Activated CD4-positive, CD25-positive, alpha-beta regulatory T cell (primary cell): ENCODE results near the gene TRAF3.
A peak's percentile ranks its signal among the peaks of the same experiment; 100 is the strongest.
"Not testable (repeated sequence)": the region's sequence is repeated elsewhere in the genome, so short reads cannot be mapped to it uniquely, and the experiment has no call there.

Experiments used
- DNase-seq, 4 experiments: peaks; one replicate each; lab custom pipeline; 2025; lab: John Stamatoyannopoulos, UW

TRAF3 gene

GRCh38 chr14:102923925-102924486 is 146.8 kb downstream of the TRAF3 start:
- no peak for DNase-seq

- DNase-seq = no peak
Observed at GRCh38 chr14:102924632-102925588, 147.7 kb downstream of the TRAF3 start.

GRCh38 chr14:102925646-102926045 is 148.4 kb downstream of the TRAF3 start:
- no peak for DNase-seq

GRCh38 chr14:102926104-102926503 is 148.9 kb downstream of the TRAF3 start:
- DNase-seq = no peak

- not testable (repeated sequence) for DNase-seq
Observed at GRCh38 chr14:102926840-102927239, 149.6 kb downstream of the TRAF3 start.

- DNase-seq = no peak
Observed at GRCh38 chr14:102927346-102927877, 150.2 kb downstream of the TRAF3 start.

- DNase-seq = no peak
Observed at GRCh38 chr14:102927878-102928411, 150.7 kb downstream of the TRAF3 start.

GRCh38 chr14:102928412-102929240 is 151.4 kb downstream of the TRAF3 start:
- peak; percentile 35 to 61 (median 54) for DNase-seq

- no peak for DNase-seq
Observed at GRCh38 chr14:102929241-102930137, 152.2 kb downstream of the TRAF3 start.

- DNase-seq = no peak
Observed at GRCh38 chr14:102930138-102930752, 153.0 kb downstream of the TRAF3 start.

GRCh38 chr14:102930753-102931579 is 153.7 kb downstream of the TRAF3 start:
- DNase-seq = no peak

- DNase-seq = no peak
Observed at GRCh38 chr14:102931580-102932285, 154.5 kb downstream of the TRAF3 start.

- no peak for DNase-seq
Observed at GRCh38 chr14:102932484-102933248, 155.4 kb downstream of the TRAF3 start.

GRCh38 chr14:102933618-102934231 is 156.5 kb downstream of the TRAF3 start:
- DNase-seq = no peak

GRCh38 chr14:102935756-102936155 is 158.5 kb downstream of the TRAF3 start:
- DNase-seq = no peak

- no peak for DNase-seq
Observed at GRCh38 chr14:102937331-102938175, 160.3 kb downstream of the TRAF3 start.

GRCh38 chr14:102938191-102938590 is 160.9 kb downstream of the TRAF3 start:
- DNase-seq = no peak
